Left forelimb (tissue), 1 donor: Measurements from ENCODE around the gene ERAP2.
"Not testable (repeated sequence)": the region's sequence is repeated elsewhere in the genome, so short reads cannot be mapped to it uniquely, and the experiment has no call there.

ENCODE experiments used
- DNase-seq: peaks from one replicate; pipeline ENCODE4 v3.0.0-alpha.2; 2018; ENCODE audit warnings: low spot score

ERAP2 gene

GRCh38 chr5:96876292-96876850 is at the start of gene ERAP2:
TSS of gene ERAP2 (plus strand) at chr5:96876500. CDS start at chr5:96879686, 3,186 bp downstream.
- DNase-seq = no peak

DNA sequence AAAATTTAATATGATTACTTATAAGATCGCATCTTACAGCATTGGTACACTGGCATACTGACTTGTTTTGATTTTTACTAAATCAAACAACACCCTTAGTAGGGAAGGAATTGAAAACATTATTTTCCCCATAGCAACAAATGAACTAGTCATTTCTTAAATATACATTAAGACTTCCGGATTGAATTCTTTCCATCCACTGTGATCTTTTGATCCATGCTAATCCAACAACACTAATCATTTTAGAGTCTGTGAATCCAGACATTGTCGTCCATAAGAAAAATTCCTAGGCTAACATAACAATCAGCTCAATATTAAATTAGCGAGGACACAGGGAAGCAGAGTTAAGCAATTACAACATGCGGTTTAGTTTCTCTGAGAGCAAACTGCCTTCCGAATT is 47.0 kb upstream of the ERAP2 start:
- DNase-seq = no peak

DNA sequence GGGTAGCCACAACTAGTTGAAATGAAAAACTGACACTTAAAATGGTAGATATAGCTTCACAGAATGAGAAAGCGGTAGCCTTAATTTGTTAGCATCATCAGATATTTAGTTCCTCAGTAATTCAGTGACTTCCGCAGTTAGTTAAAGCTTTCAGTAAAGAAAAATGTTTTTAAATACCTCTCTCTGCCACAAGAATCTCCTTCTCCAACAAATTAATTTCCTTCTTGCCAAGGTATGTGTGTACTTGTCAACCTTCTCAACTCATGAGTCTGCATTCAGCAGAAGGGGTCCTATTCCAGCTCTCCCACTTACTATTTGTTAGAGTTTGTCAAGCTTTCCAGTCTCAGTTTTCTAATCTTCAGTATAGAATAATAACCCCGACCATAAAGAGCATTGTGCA is 42.3 kb upstream of the ERAP2 start:
- no peak for DNase-seq

- no peak for DNase-seq
Measured at GRCh38 chr5:96835791-96836191, 40.5 kb upstream of the ERAP2 start.

DNA sequence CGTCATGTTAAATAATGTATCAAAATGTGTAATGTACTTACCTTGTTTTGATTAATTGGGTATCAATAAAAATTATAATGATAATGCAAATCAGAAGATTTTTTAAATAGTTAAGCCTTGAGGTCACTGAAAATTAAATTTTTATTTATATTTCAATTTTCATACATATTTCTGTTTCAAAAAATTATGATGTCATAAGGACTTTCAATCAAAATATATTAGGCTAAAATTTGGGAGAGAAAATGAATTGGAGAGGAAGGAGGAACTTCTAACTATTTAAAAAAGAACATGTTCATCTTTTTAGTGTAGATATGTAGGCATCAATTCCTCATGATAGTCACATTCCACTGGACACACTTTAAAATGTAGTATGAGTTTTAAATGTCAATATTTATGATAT is 39.5 kb upstream of the ERAP2 start:
- no peak for DNase-seq

DNA sequence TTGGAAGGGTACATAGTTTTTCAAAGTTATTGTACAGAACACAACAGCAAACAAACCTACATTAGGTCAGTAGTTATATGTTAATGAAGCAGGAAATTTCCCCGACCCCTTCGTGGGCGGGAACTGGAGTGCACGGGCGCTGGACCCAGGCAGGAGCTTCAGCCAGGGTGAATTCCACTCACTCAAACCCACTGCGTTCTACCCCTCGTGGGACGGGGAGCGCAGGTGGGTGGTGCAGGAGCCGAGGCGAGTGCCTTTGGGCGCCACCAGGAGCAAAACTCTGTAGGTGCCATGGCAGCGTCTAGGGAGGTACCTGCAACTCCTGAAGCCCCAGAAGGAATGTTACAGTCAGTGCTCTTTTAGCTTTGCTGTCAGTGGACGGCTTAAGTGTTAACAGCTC is 39.0 kb upstream of the ERAP2 start:
- DNase-seq = no peak

DNA sequence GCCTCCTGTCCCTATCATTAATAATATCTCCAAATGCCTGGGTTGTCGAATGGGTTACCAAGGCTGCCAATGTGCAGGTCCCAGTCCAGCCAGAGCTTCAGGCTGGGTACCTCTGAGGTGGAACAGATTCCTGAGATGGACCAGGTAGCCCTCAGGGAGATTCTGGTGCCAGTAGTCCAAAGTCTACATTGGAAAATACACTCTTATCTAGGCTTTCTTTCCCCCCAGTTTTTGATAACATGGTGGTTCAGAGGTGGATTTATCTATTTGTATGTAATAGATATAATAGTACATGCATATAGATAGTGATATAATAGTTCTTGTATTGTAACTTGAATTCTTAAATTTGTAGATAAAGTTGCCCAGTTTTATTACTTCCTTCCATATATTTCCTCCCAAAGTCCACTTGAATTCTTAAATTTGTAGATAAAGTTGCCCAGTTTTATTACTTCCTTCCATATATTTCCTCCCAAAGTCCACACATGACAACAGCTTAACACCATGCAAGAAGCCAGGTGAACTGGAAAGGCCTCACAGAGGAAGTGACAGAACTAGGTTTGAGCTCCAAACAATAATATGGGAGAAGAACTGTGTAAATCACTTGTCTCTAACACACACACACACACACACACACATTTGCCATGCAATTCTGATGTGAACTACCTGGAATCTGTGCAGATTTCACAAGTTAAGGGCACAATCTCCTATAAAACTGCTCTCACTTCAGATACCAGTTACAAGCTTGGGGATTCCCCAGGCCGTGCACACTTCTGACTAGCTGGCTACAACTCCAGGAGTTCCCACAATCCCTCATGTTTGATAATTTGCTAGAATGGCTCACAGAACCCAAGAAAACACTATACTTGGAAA is 37.9 kb upstream of the ERAP2 start:
- no peak for DNase-seq

- no peak for DNase-seq
Measured at GRCh38 chr5:96839071-96839592, 37.2 kb upstream of the ERAP2 start.

DNA sequence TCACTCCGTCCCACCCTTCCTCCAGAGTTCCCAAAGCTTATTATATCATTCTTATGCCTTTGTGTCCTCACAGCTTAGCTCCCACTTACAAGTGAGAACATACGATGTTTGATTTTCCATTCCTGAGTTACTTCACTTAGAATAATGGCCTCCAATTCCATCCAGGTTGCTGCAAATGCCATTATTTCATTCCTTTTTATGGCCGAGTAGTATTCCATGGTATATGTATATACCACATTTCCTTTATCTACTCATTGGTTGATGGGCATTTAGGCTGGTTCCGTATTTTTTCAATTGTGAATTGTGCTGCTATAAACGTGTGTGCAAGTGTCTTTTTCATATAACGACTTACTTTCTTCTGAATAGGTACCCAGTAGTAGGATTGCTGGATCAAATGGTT is 34.4 kb upstream of the ERAP2 start:
- not testable (repeated sequence) for DNase-seq

GRCh38 chr5:96843140-96843539 is 33.2 kb upstream of the ERAP2 start:
- DNase-seq = no peak

DNA sequence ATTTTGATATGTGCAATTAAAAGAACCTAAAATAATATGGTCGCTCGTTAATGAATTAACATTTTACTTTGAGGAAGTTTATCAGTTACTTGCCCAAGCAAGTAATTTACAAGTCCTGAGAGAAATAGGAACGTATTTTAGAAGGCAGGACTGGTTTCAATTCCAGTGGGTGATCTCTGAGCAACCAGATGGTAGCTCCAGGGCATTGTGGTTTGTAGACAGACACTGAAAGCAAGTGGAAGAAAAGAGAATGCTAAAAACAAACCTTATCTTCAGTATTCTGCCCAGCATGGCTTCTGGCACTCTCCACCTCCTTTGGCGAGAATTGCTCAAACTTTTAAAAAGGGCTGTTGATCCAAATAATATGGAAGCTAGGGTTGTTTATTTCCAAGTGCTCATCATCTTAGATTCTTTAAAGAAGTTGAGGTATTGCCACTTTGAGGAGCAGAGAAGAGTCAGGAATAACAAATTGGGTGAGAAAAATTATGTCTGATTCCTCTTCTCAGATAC is 31.8 kb upstream of the ERAP2 start:
- DNase-seq = no peak

- DNase-seq = no peak
Measured at GRCh38 chr5:96851312-96852062, 24.8 kb upstream of the ERAP2 start.

- DNase-seq = no peak
Measured at GRCh38 chr5:96852759-96853158, 23.5 kb upstream of the ERAP2 start.

DNA sequence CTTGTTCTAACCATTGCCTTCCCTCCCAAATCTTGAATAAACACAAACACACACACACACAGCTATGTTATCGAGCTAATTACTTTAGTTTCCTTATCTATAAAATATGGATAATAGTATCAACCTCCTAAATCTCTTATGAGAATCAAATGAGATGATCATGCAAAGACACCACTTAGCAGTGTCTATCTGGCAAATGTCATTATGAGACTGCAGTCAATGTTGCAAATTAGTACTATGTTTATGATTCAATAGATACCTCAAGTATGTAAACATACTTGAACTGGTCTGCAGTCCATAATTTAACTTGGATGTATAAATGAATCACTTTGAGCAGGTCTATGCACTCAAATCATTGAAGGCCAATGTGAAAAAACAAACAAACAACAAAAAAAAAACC is 22.2 kb upstream of the ERAP2 start:
- no peak for DNase-seq

- no peak for DNase-seq
Measured at GRCh38 chr5:96855031-96855872, 21.0 kb upstream of the ERAP2 start.

GRCh38 chr5:96856371-96856770 is 19.9 kb upstream of the ERAP2 start:
- no peak for DNase-seq

DNA sequence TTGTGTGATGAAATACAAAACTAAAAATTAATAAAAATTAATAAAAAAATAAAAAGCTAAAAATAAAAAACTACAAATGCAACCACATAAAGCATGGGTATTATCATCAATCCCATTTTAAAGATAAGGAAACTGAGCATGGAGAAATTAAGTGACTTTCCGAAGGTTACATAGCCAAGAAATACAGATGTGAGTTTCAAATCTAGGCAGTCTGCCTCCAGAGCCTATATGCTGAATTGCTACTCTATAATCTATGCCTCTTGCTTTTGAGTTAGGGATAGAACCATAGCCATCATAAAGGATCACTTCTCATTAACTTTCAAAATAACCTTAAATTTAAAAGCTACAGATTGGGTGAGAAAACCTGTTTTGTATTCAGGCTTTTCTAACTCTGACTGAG is 18.8 kb upstream of the ERAP2 start:
- no peak for DNase-seq

DNA sequence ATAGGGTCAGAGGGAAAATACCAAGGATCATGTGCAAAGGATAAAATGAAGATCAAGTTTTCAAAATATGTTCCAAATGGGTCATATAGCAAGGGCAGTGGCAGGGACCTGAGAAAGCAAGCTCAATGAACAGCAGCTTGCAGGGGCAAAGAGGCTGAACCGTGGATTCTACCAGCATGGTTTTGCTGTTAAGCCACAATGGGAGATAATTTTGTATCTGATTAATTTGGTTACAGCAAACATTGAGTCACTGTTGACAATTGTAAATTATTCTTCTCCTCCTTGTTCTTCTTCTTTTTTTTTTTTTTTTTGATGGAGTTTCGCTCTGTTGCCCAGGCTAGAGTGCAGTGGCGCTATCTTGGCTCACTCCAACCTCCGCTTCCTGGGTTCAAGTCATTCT is 18.4 kb upstream of the ERAP2 start:
- DNase-seq = no peak

DNA sequence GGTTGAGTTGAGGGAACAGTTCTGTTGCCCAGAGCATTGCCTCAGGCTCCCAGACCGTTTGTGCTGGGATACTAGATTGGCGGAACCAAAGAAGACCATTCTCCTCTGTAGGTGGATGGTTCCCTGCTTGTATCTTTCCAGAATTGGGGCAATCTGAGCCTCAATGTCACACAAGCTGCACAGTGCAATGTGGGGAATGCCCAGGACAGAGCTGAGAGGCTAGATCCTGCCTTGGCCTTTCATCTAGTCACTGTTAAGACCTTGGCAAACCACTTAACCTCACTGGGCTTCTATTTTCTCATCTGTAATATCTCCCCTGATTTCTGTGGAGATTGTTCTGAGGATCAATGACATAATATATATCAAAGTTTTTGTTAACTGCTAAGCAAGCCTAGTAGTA is 16.9 kb upstream of the ERAP2 start:
- no peak for DNase-seq

GRCh38 chr5:96861076-96861475 is 15.2 kb upstream of the ERAP2 start:
- no peak for DNase-seq

GRCh38 chr5:96863114-96863513 is 13.2 kb upstream of the ERAP2 start:
- DNase-seq = no peak
